GM18526 (cell line): Measurements from ENCODE around the gene LRFN5.

Experiments used
- POLR2A ChIP-seq: IDR thresholded peaks from 3 replicates; pipeline ENCODE4 v1.6.1; 2011; ENCODE audit not compliant: insufficient read length; ENCODE audit errors: extremely low read depth

LRFN5 gene

GRCh38 chr14:41824441-41824840 lies 217.8 kb downstream of the LRFN5 start:
- TF ChIP-seq POLR2A: no peak

- no peak for TF ChIP-seq POLR2A
Measured at GRCh38 chr14:41825622-41826021, 218.9 kb downstream of the LRFN5 start.

GRCh38 chr14:41830714-41831406 lies 224.2 kb downstream of the LRFN5 start:
- TF ChIP-seq POLR2A: no peak

- no peak for TF ChIP-seq POLR2A
Measured at GRCh38 chr14:41839661-41840060, 233.0 kb downstream of the LRFN5 start.

- TF ChIP-seq POLR2A: no peak
Measured at GRCh38 chr14:41859336-41859735, 252.7 kb downstream of the LRFN5 start.

- TF ChIP-seq POLR2A: no peak
Measured at GRCh38 chr14:41860586-41860985, 253.9 kb downstream of the LRFN5 start.

- TF ChIP-seq POLR2A: no peak
Measured at GRCh38 chr14:41865894-41866293, 259.2 kb downstream of the LRFN5 start.

- no peak for TF ChIP-seq POLR2A
Measured at GRCh38 chr14:41868396-41868795, 261.7 kb downstream of the LRFN5 start.

- TF ChIP-seq POLR2A: no peak
Measured at GRCh38 chr14:41872931-41873685, 266.4 kb downstream of the LRFN5 start.

GRCh38 chr14:41873686-41874317 lies 267.1 kb downstream of the LRFN5 start:
- TF ChIP-seq POLR2A: no peak

GRCh38 chr14:41875116-41875515 lies 268.4 kb downstream of the LRFN5 start:
- no peak for TF ChIP-seq POLR2A

- no peak for TF ChIP-seq POLR2A
Measured at GRCh38 chr14:41878321-41878720, 271.6 kb downstream of the LRFN5 start.

- no peak for TF ChIP-seq POLR2A
Measured at GRCh38 chr14:41891624-41892023, 284.9 kb downstream of the LRFN5 start.

- TF ChIP-seq POLR2A: no peak
Measured at GRCh38 chr14:41899416-41899815, 292.7 kb downstream of the LRFN5 start.

- TF ChIP-seq POLR2A: no peak
Measured at GRCh38 chr14:41900644-41901043, 294.0 kb downstream of the LRFN5 start.

GRCh38 chr14:41901089-41901488 lies 294.4 kb downstream of the LRFN5 start:
- TF ChIP-seq POLR2A: no peak
